Uterus (tissue), 4 donors: Measurements from ENCODE around the gene NDUFB11. TPM values are rescaled to one million over a fixed set of nuclear protein-coding genes. Genes with fewer than 3 reads are reported as not detected.

Source experiments
- DNase-seq, 2 donors: peaks; one replicate each; pipeline ENCODE4 v3.0.0-alpha.2; 2019 to 2020
- H3K27ac ChIP-seq, 2 donors: fragments of 200-600 bp; sonication (generic); 1 replicate in 1 of 2; 2 replicates in 1 of 2; pipeline ENCODE4 v1.5.1; 2016 to 2018
- H3K27me3 ChIP-seq, 2 donors: fragments of 200-600 bp; sonication (generic); one replicate each; pipeline ENCODE4 v1.5.1; 2018 to 2019; ENCODE audit warnings: control low read depth in 1 of 2
- H3K36me3 ChIP-seq, 2 donors: fragments of 200-600 bp; sonication (generic); one replicate each; pipeline ENCODE4 v1.5.1; 2019; ENCODE audit warnings: control low read depth in 1 of 2
- H3K4me1 ChIP-seq, 2 donors: fragments of 200-600 bp; sonication (generic); one replicate each; pipeline ENCODE4 v1.5.1; 2018 to 2019; ENCODE audit warnings: control low read depth in 1 of 2
- H3K4me3 ChIP-seq, 2 donors: fragments of 200-600 bp; sonication (generic); 1 replicate in 1 of 2; 2 replicates in 1 of 2; pipeline ENCODE4 v1.5.1; 2018 to 2019; ENCODE audit warnings: mild to moderate bottlenecking in 1 of 2
- H3K9me3 ChIP-seq, 2 donors: fragments of 200-600 bp; sonication (generic); one replicate each; pipeline ENCODE4 v1.5.1; 2019; ENCODE audit warnings: control low read depth in 1 of 2
- CTCF ChIP-seq, 4 experiments: fragments of 200-600 bp in 2 of 4; fragments of 450-650 bp in 2 of 4; sonication (generic) in 2 of 4; IDR thresholded peaks; one replicate each; pipeline ENCODE4 v1.5.1; 2016 to 2019; ENCODE audit warnings: antibody characterized with exemption in 4 of 4, mild to moderate bottlenecking in 2 of 4, moderate library complexity in 1 of 4
- POLR2A ChIP-seq, 2 donors: fragments of 450-650 bp; IDR thresholded peaks; one replicate each; pipeline ENCODE4 v1.6.1; 2016; ENCODE audit warnings: antibody characterized with exemption in 2 of 2, mild to moderate bottlenecking in 1 of 2, moderate library complexity in 1 of 2
- intact Hi-C: fragments of 100-400 bp; cut with DNase I; formaldehyde crosslinking; loops from one replicate; pipeline ENCODE4 v1.15.1; 2023; ENCODE audit warnings: low total_unique reads
- total RNA-seq, 4 donors: library from RNA; depleted of rRNA in 3 of 4; stranded (reverse); fragments of >200 nt in 3 of 4; gene quantifications; one replicate each; pipeline versions ENCODE4 v1.1.0 to v1.2.4, GENCODE V29; 2014 to 2023
- donor health status: DM: yes; HTN: yes; CAD: no.

The NDUFB11 gene
- total RNA-seq, 4 donors from 2014 or later = 28.6 to 42.6 (median 35.5) TPM

- Histone ChIP-seq H3K4me3 (no peak overlapping the region), H3K36me3 (no peaks in the 10 kb centered on the region), H3K9me3 (no peaks in the 10 kb centered on the region), H3K27ac (no peak overlapping the region), H3K27me3 (no peaks in the 10 kb centered on the region), H3K4me1 (no peaks in the 10 kb centered on the region)
- TF ChIP-seq POLR2A (IDR thresholded peaks at IDR 0.05) = no peak
- TF ChIP-seq CTCF (IDR thresholded peaks at IDR 0.05) = no peak
- intact Hi-C loops = no loop called here
- no peak for DNase-seq
These were observed 14.3 kb upstream of the NDUFB11 start for GRCh38 chrX:47158781-47159180.

GRCh38 chrX:47158131-47158530, 13.6 kb upstream of the NDUFB11 start:
- Histone ChIP-seq H3K36me3 (no peaks in the 10 kb centered on the region), H3K4me1 (no peaks in the 10 kb centered on the region), H3K27me3 (no peaks in the 10 kb centered on the region), H3K4me3 (no peak overlapping the region), H3K9me3 (no peaks in the 10 kb centered on the region), H3K27ac (no peak overlapping the region)
- TF ChIP-seq POLR2A (IDR thresholded peaks at IDR 0.05) (no peak), CTCF (IDR thresholded peaks at IDR 0.05) (no peak)
- no peak for DNase-seq
- intact Hi-C loops = no loop called here

- no peaks in the 10 kb centered on the region for H3K27me3 ChIP-seq
- no peak overlapping the region for H3K27ac ChIP-seq
- intact Hi-C loops = no loop called here
- no peaks in the 10 kb centered on the region for H3K9me3 ChIP-seq
- TF ChIP-seq CTCF (IDR thresholded peaks at IDR 0.05) = no peak
- TF ChIP-seq POLR2A (IDR thresholded peaks at IDR 0.05) = no peak
- no peaks in the 10 kb centered on the region for H3K4me1 ChIP-seq
- no peak overlapping the region for H3K4me3 ChIP-seq
- DNase-seq = no peak
- H3K36me3 ChIP-seq = no peaks in the 10 kb centered on the region
These were observed 12.4 kb upstream of the NDUFB11 start for GRCh38 chrX:47156611-47157520.

- no peak overlapping the region for H3K4me3 ChIP-seq
- H3K9me3 ChIP-seq = no peaks in the 10 kb centered on the region
- H3K27ac ChIP-seq = no peak overlapping the region
- no peak for DNase-seq
- no peaks in the 10 kb centered on the region for H3K36me3 ChIP-seq
- TF ChIP-seq CTCF (IDR thresholded peaks at IDR 0.05) = no peak
- no peak for TF ChIP-seq POLR2A (IDR thresholded peaks at IDR 0.05)
- intact Hi-C loops = no loop called here
- H3K4me1 ChIP-seq = no peaks in the 10 kb centered on the region
- peaks cover 0 to 4% of the 10 kb centered on the region in 2 donors for H3K27me3 ChIP-seq
These were observed 6.9 kb upstream of the NDUFB11 start for GRCh38 chrX:47151435-47151834.

- intact Hi-C loops = no loop called here
These were observed 4.4 kb upstream of the NDUFB11 start for GRCh38 chrX:47148946-47149345.

More at GRCh38 chrX:47148946-47149345, 4.4 kb upstream of the NDUFB11 start:
- DNase-seq = no peak
- no peaks in the 10 kb centered on the region for H3K9me3 ChIP-seq
- H3K27me3 ChIP-seq = peaks cover 0 to 4% of the 10 kb centered on the region in 2 donors
- H3K36me3 ChIP-seq = no peaks in the 10 kb centered on the region
- no peak overlapping the region for H3K27ac ChIP-seq
- TF ChIP-seq CTCF (IDR thresholded peaks at IDR 0.05) (no peak), POLR2A (IDR thresholded peaks at IDR 0.05) (no peak)
- H3K4me3 ChIP-seq = no peak overlapping the region
- H3K4me1 ChIP-seq = no peaks in the 10 kb centered on the region
